ENCODE measurements around the gene VSTM2B. TPM values are rescaled to one million over a fixed set of nuclear protein-coding genes. Genes with fewer than 3 reads are reported as not detected.

The VSTM2B gene
- total RNA-seq, 1 experiment from 2014 or later = not detected

DNA sequence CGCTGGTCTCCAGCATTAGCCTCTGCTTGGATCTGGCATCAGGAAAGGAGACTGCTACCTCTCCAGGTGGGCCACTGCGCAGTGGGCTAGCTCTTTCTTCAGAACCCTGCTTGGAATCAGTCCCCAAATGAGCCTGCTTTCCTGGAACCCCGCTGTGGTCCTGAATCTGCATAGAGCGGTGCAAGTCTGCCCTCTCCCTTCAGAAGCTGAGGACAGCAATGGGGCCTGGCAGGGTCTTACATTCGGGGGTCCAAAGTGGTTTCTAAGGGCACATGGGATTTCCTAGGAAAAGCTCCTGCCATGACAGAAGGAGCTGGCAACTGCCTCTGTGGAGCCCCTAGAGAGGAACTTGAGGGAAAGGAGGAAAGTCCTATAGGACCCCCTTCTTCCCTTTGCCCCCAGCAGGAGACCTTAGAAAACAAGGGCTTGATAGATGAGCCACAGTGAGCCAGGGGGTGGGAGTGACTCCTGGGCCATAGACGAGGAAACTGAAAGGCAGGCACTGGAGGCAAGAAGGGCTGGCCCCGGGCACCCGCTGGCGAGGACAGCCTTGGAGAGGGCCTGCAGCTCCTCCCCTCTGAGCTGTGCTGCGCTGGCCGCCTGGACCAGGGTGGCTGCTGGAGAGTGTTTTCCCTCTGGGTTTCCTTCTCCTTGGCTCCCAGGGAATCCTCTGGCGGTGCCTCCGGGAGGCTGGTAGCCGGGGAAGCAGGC is 1.4 kb upstream of the VSTM2B start:
- TF ChIP-seq CTCF (conservative IDR thresholded peaks at IDR 0.05) = no peak
- TF ChIP-seq EZH2 (IDR thresholded peaks at IDR 0.05; ENCODE audit: low read depth) = no peak
- no peak overlapping the region for H3K4me3 ChIP-seq
- DNase-seq = no peak
- H3F3A ChIP-seq (ENCODE audit: insufficient read depth, low read depth) = no peaks in the 10 kb centered on the region
- H3K4me1 ChIP-seq (replicated peaks; ENCODE audit: insufficient read depth) = no peaks in the 10 kb centered on the region
- intact Hi-C loops (cut with micrococcal nuclease; ENCODE audit: unreplicated experiment) = no loop called here
- H3K79me2 ChIP-seq (ENCODE audit: low read depth) = no peaks in the 10 kb centered on the region
- H3K27me3 ChIP-seq (ENCODE audit: insufficient read depth, low read depth) = peaks cover 40% of the 10 kb centered on the region
- no peaks in the 10 kb centered on the region for H3K9me2 ChIP-seq (ENCODE audit: insufficient read depth)
- no peaks in the 10 kb centered on the region for H3K9me3 ChIP-seq (ENCODE audit: insufficient read depth, low read depth)
- H3K4me2 ChIP-seq = no peak overlapping the region
- H3K36me3 ChIP-seq (ENCODE audit: low read depth) = no peaks in the 10 kb centered on the region
- no TSS peak for BruUV-seq (replicated peaks)
- H3K27ac ChIP-seq = no peak overlapping the region
- POLR2A ChIA-PET (ENCODE audit: unreplicated experiment) = no interaction called here
- CTCF ChIA-PET = no interaction called here
- H4K20me1 ChIP-seq (ENCODE audit: insufficient read depth) = no peaks in the 10 kb centered on the region
- H2AFZ ChIP-seq = no peak overlapping the region

- no peaks in the 10 kb centered on the region for H4K20me1 ChIP-seq (ENCODE audit: insufficient read depth)
- no peaks in the 10 kb centered on the region for H3F3A ChIP-seq (ENCODE audit: insufficient read depth, low read depth)
- no peaks in the 10 kb centered on the region for H3K9me2 ChIP-seq (ENCODE audit: insufficient read depth)
- no peak for DNase-seq
- H3K4me3 ChIP-seq = no peak overlapping the region
- H3K27me3 ChIP-seq (ENCODE audit: insufficient read depth, low read depth) = peaks cover 33% of the 10 kb centered on the region
- ChIA-PET CTCF (no interaction called here), POLR2A (ENCODE audit: unreplicated experiment) (no interaction called here)
- no peaks in the 10 kb centered on the region for H3K4me1 ChIP-seq (replicated peaks; ENCODE audit: insufficient read depth)
- no peak overlapping the region for H3K27ac ChIP-seq
- H3K36me3 ChIP-seq (ENCODE audit: low read depth) = no peaks in the 10 kb centered on the region
- H3K9me3 ChIP-seq (ENCODE audit: insufficient read depth, low read depth) = no peaks in the 10 kb centered on the region
- BruUV-seq (replicated peaks) = no TSS peak
- H3K4me2 ChIP-seq = no peak overlapping the region
- intact Hi-C loops (cut with micrococcal nuclease; ENCODE audit: unreplicated experiment) = no loop called here
- no peak for TF ChIP-seq CTCF (conservative IDR thresholded peaks at IDR 0.05)
- no peak for TF ChIP-seq EZH2 (IDR thresholded peaks at IDR 0.05; ENCODE audit: low read depth)
- no peak overlapping the region for H2AFZ ChIP-seq
- no peaks in the 10 kb centered on the region for H3K79me2 ChIP-seq (ENCODE audit: low read depth)
Measured at GRCh38 chr19:29524912-29525831, 622 bp upstream of the VSTM2B start.

DNA sequence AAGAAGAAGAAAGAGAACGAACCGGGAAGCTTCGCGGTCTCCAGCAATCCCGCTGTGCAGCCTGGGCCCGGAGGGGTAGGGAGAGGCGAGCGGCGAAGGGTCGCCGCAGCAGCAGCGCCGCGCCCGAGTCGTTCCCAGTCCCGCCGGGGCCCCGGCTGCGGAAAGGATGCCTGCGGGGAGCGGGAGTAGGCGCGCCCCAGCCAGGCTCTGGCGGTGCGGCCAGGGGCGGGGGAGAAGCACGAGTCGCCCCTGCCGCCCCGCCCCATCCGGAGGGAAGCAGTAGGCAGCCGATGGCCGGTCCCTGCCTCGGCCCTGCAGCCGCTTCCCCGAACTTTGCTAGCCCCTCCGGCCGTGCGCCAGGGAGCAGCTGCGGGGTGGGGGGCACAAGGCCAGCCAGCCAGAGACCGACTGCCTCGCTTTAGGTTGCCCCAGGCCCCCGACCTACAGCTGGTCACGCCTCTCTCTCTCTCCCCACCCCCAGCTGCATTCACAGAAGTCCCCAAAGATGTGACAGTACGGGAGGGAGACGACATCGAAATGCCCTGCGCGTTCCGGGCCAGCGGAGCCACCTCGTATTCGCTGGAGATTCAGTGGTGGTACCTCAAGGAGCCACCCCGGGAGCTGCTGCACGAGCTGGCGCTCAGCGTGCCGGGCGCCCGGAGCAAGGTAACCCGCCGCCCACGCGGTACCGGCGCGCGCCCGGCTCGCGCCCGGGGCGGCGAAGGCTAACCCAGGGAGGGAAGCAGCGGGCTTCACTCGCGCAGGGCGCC is 1.1 kb downstream of the VSTM2B start:
- Histone ChIP-seq H4K20me1 (ENCODE audit: insufficient read depth) (no peaks in the 10 kb centered on the region), H3K4me3 (no peak overlapping the region), H3K9me2 (ENCODE audit: insufficient read depth) (no peaks in the 10 kb centered on the region), H3K9me3 (ENCODE audit: insufficient read depth, low read depth) (no peaks in the 10 kb centered on the region), H3K4me2 (no peak overlapping the region), H3F3A (ENCODE audit: insufficient read depth, low read depth) (no peaks in the 10 kb centered on the region), H3K27me3 (ENCODE audit: insufficient read depth, low read depth) (peaks cover 24% of the 10 kb centered on the region), H3K36me3 (ENCODE audit: low read depth) (no peaks in the 10 kb centered on the region), H3K79me2 (ENCODE audit: low read depth) (no peaks in the 10 kb centered on the region), H3K27ac (no peak overlapping the region), H2AFZ (no peak overlapping the region), H3K4me1 (replicated peaks; ENCODE audit: insufficient read depth) (no peaks in the 10 kb centered on the region)
- no TSS peak for BruUV-seq (replicated peaks)
- DNase-seq = no peak
- ChIA-PET CTCF (no interaction called here), POLR2A (ENCODE audit: unreplicated experiment) (no interaction called here)
- intact Hi-C loops (cut with micrococcal nuclease; ENCODE audit: unreplicated experiment) = no loop called here
- TF ChIP-seq CTCF (conservative IDR thresholded peaks at IDR 0.05) (no peak), EZH2 (IDR thresholded peaks at IDR 0.05; ENCODE audit: low read depth) (no peak)
